Neuron (in vitro differentiated cells): ENCODE results near the gene ATG10.
"Not testable (repeated sequence)": the region's sequence is repeated elsewhere in the genome, so short reads cannot be mapped to it uniquely, and the experiment has no call there.

Experiments used
- H2AFZ ChIP-seq: one replicate; pipeline ENCODE4 v1.6.1; 2013; ENCODE audit warnings: low read depth, mild to moderate bottlenecking, inconsistent platforms, low read length, moderate library complexity
- H3K27me3 ChIP-seq: one replicate; pipeline ENCODE4 v1.6.1; 2013; ENCODE audit warnings: low read length; ENCODE audit not compliant: insufficient read depth
- H3K36me3 ChIP-seq: one replicate; pipeline ENCODE4 v1.6.1; 2013; ENCODE audit warnings: low read length; ENCODE audit not compliant: insufficient read depth
- H3K4me1 ChIP-seq: one replicate; pipeline ENCODE4 v1.6.1; 2013; ENCODE audit warnings: low read length; ENCODE audit not compliant: insufficient read depth
- H3K4me3 ChIP-seq: 2 replicates; pipeline ENCODE4 v1.5.1; 2013; ENCODE audit warnings: mild to moderate bottlenecking, low read length, moderate library complexity
- H3K9me3 ChIP-seq: one replicate; pipeline ENCODE4 v1.6.1; 2013; ENCODE audit warnings: low read length

ATG10 gene

DNA sequence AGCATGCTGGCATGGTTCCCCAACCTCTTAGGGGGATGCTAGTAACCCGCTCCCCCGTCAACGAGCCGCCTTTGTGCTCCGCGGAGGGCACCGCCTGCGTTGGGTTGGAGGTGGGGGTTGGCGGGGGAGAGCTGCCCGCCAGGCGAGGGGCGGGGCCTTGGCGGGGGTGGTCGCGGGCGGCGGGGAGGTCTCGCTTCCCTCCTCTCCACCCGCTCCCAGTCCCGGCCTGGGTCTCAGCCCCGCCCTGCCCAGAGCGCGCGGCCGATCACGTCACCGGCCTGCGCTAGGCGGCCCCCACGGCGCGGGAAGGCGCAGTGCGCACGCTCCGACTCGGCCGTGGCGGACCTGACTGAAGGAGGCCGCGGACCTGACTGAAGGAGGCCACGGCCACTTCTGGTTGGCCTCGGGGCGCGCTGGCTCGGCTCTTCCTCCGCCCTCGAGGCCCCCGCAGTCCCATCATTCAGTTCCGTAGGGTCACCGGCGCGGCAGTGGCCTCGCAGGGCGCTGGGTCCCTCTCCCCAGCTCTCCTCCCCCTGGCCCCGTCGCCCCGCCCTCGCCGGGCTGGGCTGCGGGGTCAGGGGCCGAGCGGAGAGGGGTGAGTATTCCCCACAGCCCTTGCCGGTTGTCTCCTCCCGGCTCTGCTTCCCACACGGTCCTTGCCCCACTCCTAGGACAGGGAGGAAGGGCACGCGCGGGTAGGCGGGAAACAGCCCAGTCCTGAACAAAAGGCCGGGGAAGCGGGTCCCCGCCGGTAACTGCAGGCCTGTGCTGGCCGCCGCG lies at the start of gene ATG10:
Gene ATG10 (plus strand): TSS at position 312 of the 780 bp plus-strand sequence. CDS start 15,548 bp downstream, outside the sequence.
- peak within 1 kb of the TSS; percentile 72 for H3K4me3 ChIP-seq

DNA sequence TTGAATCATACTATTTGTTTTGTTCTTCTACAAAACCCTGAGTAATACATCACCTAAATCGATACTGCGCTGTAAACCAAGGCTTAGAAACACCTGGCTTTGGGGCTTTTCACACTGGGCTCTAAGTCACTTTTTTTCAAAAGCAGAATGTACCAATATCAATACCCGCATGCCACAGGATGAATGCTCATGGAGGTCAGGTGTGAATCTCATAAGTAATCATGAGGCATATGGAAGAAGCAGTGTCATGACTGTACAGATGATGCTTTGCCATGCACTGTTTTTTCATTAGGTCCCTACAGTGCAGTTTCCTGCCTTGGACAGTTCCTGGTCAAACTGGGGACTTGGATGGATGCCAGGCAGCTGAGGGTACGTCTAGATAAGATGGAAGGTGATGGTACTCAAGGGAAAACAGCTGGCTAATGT lies 49.0 kb upstream of the ATG10 start:
- Histone ChIP-seq H2AFZ (no peak overlapping the region), H3K27me3 (no peaks in the 10 kb centered on the region), H3K4me1 (peaks cover 5% of the 10 kb centered on the region), H3K9me3 (no peaks in the 10 kb centered on the region), H3K4me3 (no peak overlapping the region), H3K36me3 (no peaks in the 10 kb centered on the region)

More for the DNA sequence above, at the start of gene ATG10:
- peaks cover 2% of the 10 kb centered on the region for H3K36me3 ChIP-seq
- H3K4me1 ChIP-seq: peaks cover 12% of the 10 kb centered on the region
- H3K9me3 ChIP-seq: peaks cover 2% of the 10 kb centered on the region
- H3K27me3 ChIP-seq: no peaks in the 10 kb centered on the region
- peak within 1 kb of the TSS; percentile 66 for H2AFZ ChIP-seq

DNA sequence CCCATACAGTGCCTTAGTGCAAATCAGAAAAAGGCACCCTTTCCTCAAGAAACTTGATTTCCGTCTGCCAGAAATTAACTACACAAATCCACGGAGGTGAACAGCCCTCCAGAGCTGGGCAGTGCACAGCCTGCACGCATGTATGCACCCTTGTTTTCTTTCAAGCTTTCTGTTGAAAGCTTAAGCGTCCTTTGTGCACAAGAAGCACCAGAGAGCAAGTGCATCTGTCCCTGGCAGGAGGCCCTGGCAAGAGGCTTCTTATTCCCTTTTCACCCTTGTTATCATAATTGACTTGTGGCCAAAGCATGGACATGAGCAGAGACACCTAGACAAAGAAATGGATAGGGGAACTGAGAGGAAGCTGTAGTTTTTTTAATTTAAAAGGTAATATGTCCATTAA lies 47.4 kb upstream of the ATG10 start:
- no peak overlapping the region for H3K4me3 ChIP-seq
- peaks cover 5% of the 10 kb centered on the region for H3K4me1 ChIP-seq
- H2AFZ ChIP-seq: peak overlapping the region; percentile 43
- no peaks in the 10 kb centered on the region for H3K9me3 ChIP-seq
- H3K27me3 ChIP-seq: no peaks in the 10 kb centered on the region
- H3K36me3 ChIP-seq: no peaks in the 10 kb centered on the region

DNA sequence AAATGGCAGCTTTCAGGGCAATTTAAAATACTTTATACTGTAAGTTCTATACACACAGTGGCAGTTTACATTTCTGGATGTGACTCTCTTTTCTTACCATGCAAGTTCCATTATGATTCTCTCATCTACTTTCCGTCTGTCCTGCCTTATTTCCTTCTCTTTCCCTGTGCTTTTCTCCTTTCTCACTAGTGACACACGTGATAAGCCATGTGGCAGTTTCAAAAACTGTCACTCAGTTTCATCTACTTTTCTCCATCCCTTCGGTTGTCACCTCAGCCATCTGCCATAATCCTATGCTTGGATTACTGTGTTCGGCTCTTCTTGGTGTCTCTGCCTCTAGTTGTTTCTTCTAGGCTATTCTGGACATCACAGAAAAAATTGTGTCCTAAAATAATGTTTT lies 46.8 kb upstream of the ATG10 start:
- Histone ChIP-seq H3K9me3 (no peaks in the 10 kb centered on the region), H2AFZ (no peak overlapping the region), H3K4me1 (peaks cover 5% of the 10 kb centered on the region), H3K4me3 (no peak overlapping the region), H3K27me3 (no peaks in the 10 kb centered on the region), H3K36me3 (no peaks in the 10 kb centered on the region)

DNA sequence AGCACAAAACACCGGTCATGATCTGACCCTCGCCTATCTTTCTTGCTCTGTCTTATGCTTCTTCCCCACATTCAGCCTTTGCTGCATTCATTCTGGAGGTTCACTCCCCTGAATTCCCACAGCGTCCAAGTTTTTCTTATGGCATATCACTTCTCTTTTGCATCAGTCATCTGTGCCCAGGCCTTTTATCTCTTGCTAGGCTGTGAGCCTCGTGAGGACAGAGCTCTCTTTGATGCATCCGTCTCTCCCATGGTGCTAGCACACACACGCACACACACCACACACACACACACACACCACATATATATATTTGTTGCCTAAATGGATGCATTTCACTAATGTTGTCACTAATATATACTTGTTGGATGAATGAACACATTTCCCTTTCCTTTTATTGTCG lies 45.8 kb upstream of the ATG10 start:
- Histone ChIP-seq H3K4me3 (no peak overlapping the region), H3K36me3 (no peaks in the 10 kb centered on the region), H3K4me1 (peaks cover 5% of the 10 kb centered on the region), H2AFZ (no peak overlapping the region), H3K27me3 (no peaks in the 10 kb centered on the region), H3K9me3 (no peaks in the 10 kb centered on the region)

DNA sequence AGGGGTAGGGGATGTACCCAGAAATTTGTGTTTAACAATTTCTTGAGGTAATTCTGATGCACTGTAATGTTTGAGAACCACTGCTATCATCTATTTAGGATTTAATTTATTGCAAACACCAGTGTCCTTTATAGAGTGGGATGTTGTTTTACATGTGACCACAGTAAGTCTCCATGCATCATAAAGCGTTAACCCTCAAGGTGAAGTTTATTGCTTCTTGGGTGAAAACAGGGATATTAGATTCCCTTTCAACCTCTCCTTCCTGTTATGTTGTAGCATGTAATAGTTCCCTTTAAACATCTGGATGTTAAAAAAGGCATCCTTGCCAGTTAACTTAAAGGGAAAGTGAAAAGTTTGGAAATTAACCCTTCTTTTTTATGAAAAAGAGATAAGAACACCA lies 35.8 kb upstream of the ATG10 start:
- no peaks in the 10 kb centered on the region for H3K4me1 ChIP-seq
- H2AFZ ChIP-seq: no peak overlapping the region
- no peaks in the 10 kb centered on the region for H3K36me3 ChIP-seq
- no peaks in the 10 kb centered on the region for H3K27me3 ChIP-seq
- H3K4me3 ChIP-seq: no peak overlapping the region
- H3K9me3 ChIP-seq: no peaks in the 10 kb centered on the region

DNA sequence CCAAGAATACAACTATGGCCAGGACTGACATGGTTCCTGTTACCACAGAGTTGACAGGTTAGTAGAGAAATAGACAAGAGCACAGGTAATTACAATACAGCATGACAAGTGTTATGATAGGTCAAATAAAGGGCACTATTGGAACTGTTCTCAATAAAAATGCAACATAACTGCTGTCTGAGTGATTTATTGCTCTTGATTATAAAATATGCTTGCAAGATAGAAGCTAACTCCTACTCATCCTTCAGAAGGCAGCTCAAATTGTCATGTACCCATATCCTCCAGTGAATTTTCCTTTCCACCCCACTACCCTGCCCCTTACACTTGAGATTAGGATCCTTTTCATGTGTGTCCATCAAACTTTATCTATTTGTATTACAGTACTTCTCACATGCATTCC lies 35.1 kb upstream of the ATG10 start:
- no peaks in the 10 kb centered on the region for H3K27me3 ChIP-seq
- H3K4me1 ChIP-seq: no peaks in the 10 kb centered on the region
- peaks cover 2% of the 10 kb centered on the region for H3K9me3 ChIP-seq
- H2AFZ ChIP-seq: no peak overlapping the region
- no peak overlapping the region for H3K4me3 ChIP-seq
- no peaks in the 10 kb centered on the region for H3K36me3 ChIP-seq

DNA sequence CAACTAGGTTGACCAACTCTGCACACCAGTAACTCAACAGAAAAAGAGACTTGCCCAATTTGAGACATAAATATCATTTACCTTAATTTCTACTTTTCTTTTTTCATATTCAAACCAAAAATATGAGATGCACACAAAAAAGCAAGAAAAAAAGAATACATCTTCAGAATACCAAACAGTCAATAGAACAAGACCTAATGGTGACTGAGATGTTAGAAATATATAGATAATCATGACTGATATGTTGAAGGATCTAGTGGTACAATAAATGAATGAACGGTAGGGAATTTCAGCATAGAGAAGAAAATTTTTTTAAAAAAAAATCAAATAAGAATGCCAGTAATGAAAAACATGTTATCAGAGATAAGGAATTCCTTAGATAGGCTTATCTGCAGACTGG lies 29.1 kb upstream of the ATG10 start:
- Histone ChIP-seq H3K36me3 (no peaks in the 10 kb centered on the region), H3K9me3 (peaks cover 7% of the 10 kb centered on the region), H3K4me1 (no peaks in the 10 kb centered on the region), H3K4me3 (no peak overlapping the region), H3K27me3 (no peaks in the 10 kb centered on the region), H2AFZ (no peak overlapping the region)

DNA sequence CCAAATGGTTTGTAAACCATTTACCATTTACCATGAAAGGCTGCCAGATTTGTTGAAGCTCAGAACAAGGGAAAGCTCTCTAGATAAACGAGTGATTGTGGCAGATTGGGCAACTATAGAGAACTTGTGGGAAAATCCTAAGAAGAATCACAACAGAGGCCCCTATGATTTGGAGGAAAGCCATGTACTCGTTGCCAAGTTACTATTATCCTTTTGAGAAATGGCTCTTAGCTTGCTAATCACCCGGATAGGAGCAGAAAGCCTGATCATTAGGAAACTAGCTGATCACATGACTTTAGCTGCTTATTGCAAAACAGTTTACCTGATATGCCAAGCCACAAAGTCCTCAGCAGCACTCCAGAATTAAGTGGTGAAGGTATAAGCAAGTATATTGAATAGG lies 23.5 kb upstream of the ATG10 start:
- Histone ChIP-seq H3K9me3 (no peaks in the 10 kb centered on the region), H3K4me1 (no peaks in the 10 kb centered on the region), H3K4me3 (no peak overlapping the region), H3K27me3 (no peaks in the 10 kb centered on the region), H2AFZ (no peak overlapping the region), H3K36me3 (no peaks in the 10 kb centered on the region)

DNA sequence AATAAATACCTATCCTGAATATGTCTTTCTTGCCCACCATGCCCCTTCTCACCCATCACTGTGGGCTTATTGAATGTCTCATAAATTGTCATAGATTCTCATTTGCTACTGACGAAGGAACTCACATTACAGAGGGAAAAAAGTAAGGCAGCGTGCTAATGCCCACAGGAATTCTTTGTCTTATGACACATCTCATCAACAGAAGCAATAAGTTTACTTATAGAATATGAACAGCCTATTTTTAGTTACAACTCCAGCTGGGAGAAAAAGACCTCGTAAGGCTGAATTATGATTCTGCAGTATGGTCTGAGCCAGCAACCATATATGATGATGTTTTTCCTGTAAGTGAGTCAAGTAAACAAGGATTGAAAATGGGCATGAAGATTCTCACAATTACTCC lies 22.4 kb upstream of the ATG10 start:
- no peak overlapping the region for H2AFZ ChIP-seq
- H3K9me3 ChIP-seq: no peaks in the 10 kb centered on the region
- no peaks in the 10 kb centered on the region for H3K4me1 ChIP-seq
- H3K36me3 ChIP-seq: no peaks in the 10 kb centered on the region
- H3K27me3 ChIP-seq: no peaks in the 10 kb centered on the region
- no peak overlapping the region for H3K4me3 ChIP-seq

DNA sequence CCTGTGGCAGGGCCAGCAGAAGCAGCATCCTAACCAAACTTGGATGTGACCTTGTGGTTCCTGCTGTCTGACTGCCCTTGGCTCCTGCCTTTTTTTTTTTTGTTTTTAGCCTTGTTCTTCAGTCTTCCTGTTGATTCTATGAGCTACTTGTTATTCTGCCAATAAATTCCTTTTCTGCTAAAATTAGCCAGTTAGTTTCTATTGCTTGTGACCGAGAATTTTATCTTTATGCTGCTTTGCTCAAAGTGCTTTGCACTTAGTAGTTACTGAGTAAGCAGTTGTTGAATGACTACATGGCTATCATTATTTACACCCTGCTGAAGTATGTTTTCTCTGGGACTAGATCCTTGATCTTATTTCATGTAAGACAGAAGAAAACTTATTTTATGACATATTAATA lies 20.8 kb upstream of the ATG10 start:
- Histone ChIP-seq H3K27me3 (no peaks in the 10 kb centered on the region), H3K36me3 (no peaks in the 10 kb centered on the region), H2AFZ (no peak overlapping the region), H3K4me3 (no peak overlapping the region), H3K4me1 (no peaks in the 10 kb centered on the region), H3K9me3 (no peaks in the 10 kb centered on the region)

DNA sequence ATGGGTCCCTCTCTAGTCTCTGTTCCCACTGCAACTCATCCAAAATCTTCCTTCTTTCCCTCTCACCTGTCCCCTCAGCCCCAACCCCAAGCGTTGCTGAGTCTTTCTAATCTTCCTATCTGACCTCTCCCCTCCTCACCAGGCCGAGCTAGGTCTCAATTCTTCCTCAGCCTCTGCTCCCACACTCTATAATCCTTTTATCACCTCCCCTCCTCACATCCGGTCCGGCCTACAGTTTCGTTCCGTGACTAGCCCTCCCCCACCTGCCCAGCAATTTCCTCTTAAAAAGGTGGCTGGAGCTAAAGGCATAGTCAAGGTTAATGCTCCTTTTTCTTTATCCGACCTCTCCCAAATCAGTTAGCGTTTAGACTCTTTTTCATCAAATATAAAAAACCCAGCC lies 17.0 kb upstream of the ATG10 start:
- not testable (repeated sequence) for H3K27me3 ChIP-seq, H3K9me3 ChIP-seq, H3K4me3 ChIP-seq, H2AFZ ChIP-seq, H3K36me3 ChIP-seq, H3K4me1 ChIP-seq

DNA sequence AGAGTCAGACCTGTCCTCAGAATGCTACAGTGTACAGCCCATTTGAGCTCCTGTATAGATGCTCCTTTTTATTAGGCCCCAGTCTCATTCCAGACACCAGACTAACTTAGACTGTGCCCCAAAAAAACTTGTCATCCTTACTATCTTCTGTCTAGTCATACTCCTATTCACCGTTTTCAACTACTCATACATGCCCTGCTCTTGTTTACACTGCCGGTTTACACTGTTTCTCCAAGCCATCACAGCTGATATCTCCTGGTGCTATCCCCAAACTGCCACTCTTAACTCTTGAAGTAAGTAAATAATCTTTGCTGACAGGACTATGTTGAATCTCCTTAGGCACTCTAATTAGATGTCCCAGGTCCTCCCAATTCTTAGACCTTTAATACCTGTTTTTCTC lies 13.7 kb upstream of the ATG10 start:
- H3K27me3 ChIP-seq, H2AFZ ChIP-seq, H3K4me1 ChIP-seq, H3K9me3 ChIP-seq, H3K4me3 ChIP-seq, H3K36me3 ChIP-seq: not testable (repeated sequence)
